ENCODE data around the gene PPP1R13L.
"Not testable (repeated sequence)": the region's sequence is repeated elsewhere in the genome, so short reads cannot be mapped to it uniquely, and the experiment has no call there.

GRCh38 chr19:45334881-45335280 lies 70.0 kb downstream of the PPP1R13L start:
- TF ChIP-seq CTCF, POLR2A (IDR thresholded peaks at IDR 0.05): not testable (repeated sequence)

Data from suprapubic skin (tissue), 3 donors.